ENCODE data around the gene IP6K2.
"Not testable (repeated sequence)": the region's sequence is repeated elsewhere in the genome, so short reads cannot be mapped to it uniquely, and the experiment has no call there.

IP6K2 gene

GRCh38 chr3:48727511-48727910, 10.5 kb upstream of the IP6K2 start:
- no peak for DNase-seq (ENCODE audit: low read depth)

GRCh38 chr3:48725185-48725855, 8.3 kb upstream of the IP6K2 start:
- DNase-seq (ENCODE audit: low read depth), result not testable (repeated sequence)

GRCh38 chr3:48723725-48724124, 6.7 kb upstream of the IP6K2 start:
- no peak for DNase-seq (ENCODE audit: low read depth)

GRCh38 chr3:48723293-48723692, 6.3 kb upstream of the IP6K2 start:
- not testable (repeated sequence) for DNase-seq (ENCODE audit: low read depth)

- no peak for DNase-seq (ENCODE audit: low read depth)
Measured at GRCh38 chr3:48716508-48716981, 476 bp downstream of the IP6K2 start.

- DNase-seq (ENCODE audit: low read depth), result no peak
Measured at GRCh38 chr3:48715174-48715800, 1.7 kb downstream of the IP6K2 start.

GRCh38 chr3:48711727-48712126, 5.3 kb downstream of the IP6K2 start:
- DNase-seq (ENCODE audit: low read depth), result no peak

GRCh38 chr3:48709051-48709461, 8.0 kb downstream of the IP6K2 start:
- DNase-seq (ENCODE audit: low read depth), result no peak

- no peak for DNase-seq (ENCODE audit: low read depth)
Measured at GRCh38 chr3:48708481-48708889, 8.5 kb downstream of the IP6K2 start.

- DNase-seq (ENCODE audit: low read depth), result no peak
Measured at GRCh38 chr3:48707157-48707556, 9.9 kb downstream of the IP6K2 start.

- no peak for DNase-seq (ENCODE audit: low read depth)
Measured at GRCh38 chr3:48702320-48702920, 14.6 kb downstream of the IP6K2 start.

GRCh38 chr3:48700731-48701405, 16.2 kb downstream of the IP6K2 start:
- no peak for DNase-seq (ENCODE audit: low read depth)

GRCh38 chr3:48698891-48699290, 18.1 kb downstream of the IP6K2 start:
- no peak for DNase-seq (ENCODE audit: low read depth)

- DNase-seq (ENCODE audit: low read depth), result no peak
Measured at GRCh38 chr3:48697952-48698351, 19.1 kb downstream of the IP6K2 start.

- no peak for DNase-seq (ENCODE audit: low read depth)
Measured at GRCh38 chr3:48696601-48697000, 20.4 kb downstream of the IP6K2 start.

GRCh38 chr3:48696156-48696555, 20.9 kb downstream of the IP6K2 start:
- DNase-seq (ENCODE audit: low read depth), result no peak

GRCh38 chr3:48695393-48695753, 21.6 kb downstream of the IP6K2 start:
- no peak for DNase-seq (ENCODE audit: low read depth)

GRCh38 chr3:48694610-48695392, 22.2 kb downstream of the IP6K2 start:
- no peak for DNase-seq (ENCODE audit: low read depth)

GRCh38 chr3:48693826-48694225, 23.2 kb downstream of the IP6K2 start:
- no peak for DNase-seq (ENCODE audit: low read depth)

- DNase-seq (ENCODE audit: low read depth), result no peak
Measured at GRCh38 chr3:48692551-48692950, 24.5 kb downstream of the IP6K2 start.

- DNase-seq (ENCODE audit: low read depth), result no peak
Measured at GRCh38 chr3:48690846-48691458, 26.1 kb downstream of the IP6K2 start.

- DNase-seq (ENCODE audit: low read depth), result no peak
Measured at GRCh38 chr3:48689384-48689783, 27.6 kb downstream of the IP6K2 start.
